Neural crest cell (in vitro differentiated cells): ENCODE measurements around the gene TBRG4. TPM values are rescaled to one million over a fixed set of nuclear protein-coding genes. Genes with fewer than 3 reads are reported as not detected.
A peak's percentile ranks its signal among the peaks of the same experiment; 100 is the strongest.
"Not testable (repeated sequence)": the region's sequence is repeated elsewhere in the genome, so short reads cannot be mapped to it uniquely, and the experiment has no call there.

Source experiments
- DNase-seq: peaks from one replicate; pipeline ENCODE4 v3.0.0; 2021; ENCODE audit warnings: low read depth, mixed read lengths, low spot score
- H3K27ac Mint-ChIP-seq: one replicate; pipeline ENCODE4 v1.8.0; 2021; ENCODE audit warnings: mild to moderate bottlenecking, mixed read lengths; ENCODE audit not compliant: unreplicated experiment
- H3K27me3 Mint-ChIP-seq: 2 replicates; pipeline ENCODE4 v1.8.0; 2021; ENCODE audit warnings: low read depth, mild to moderate bottlenecking, mixed read lengths
- H3K36me3 Mint-ChIP-seq: 2 replicates; pipeline ENCODE4 v1.8.0; 2021; ENCODE audit warnings: low read depth, mild to moderate bottlenecking, mixed read lengths
- H3K4me1 Mint-ChIP-seq: 2 replicates; pipeline ENCODE4 v1.8.0; 2021; ENCODE audit warnings: mixed read lengths
- H3K4me3 Mint-ChIP-seq: one replicate; pipeline ENCODE4 v1.8.0; 2021; ENCODE audit warnings: mild to moderate bottlenecking, mixed read lengths
- H3K9me3 Mint-ChIP-seq: 2 replicates; pipeline ENCODE4 v1.8.0; 2021; ENCODE audit warnings: mixed read lengths
- CTCF ChIP-seq: fragments of 200-600 bp; sonication (generic); conservative IDR thresholded peaks from 2 replicates; pipeline ENCODE4 v1.5.0; 2021; ENCODE audit warnings: antibody characterized with exemption, mild to moderate bottlenecking
- total RNA-seq: library from RNA; stranded (reverse); gene quantifications from 2 replicates; pipeline ENCODE4 v1.2.1, GENCODE V29; 2021

The TBRG4 gene
- total RNA-seq, 1 donor from 2014 or later = 104 TPM

DNA sequence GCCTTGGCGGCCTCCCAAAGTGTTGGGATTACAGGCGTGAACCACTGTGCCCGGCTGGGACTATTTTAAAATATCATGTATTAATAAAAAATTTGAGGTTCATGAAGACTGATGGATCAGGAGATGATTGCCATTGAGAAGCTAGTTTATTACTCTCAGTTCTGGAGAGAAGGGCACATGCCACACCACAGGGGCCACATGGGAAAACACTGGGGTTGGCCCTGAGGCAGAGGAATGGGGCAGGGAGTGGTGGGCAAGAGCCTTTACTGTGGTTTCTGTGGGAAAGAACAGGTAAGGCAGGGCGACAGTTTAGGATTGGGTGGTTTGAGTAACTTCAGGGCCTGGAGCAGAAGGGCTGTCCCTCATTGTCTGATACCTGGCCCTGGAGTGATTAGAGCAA, 6.8 kb upstream of the TBRG4 start:
- no peak for TF ChIP-seq CTCF
- Mint-ChIP-seq H3K36me3 (no peaks in the 10 kb centered on the region), H3K27me3 (peaks cover 41% of the 10 kb centered on the region), H3K9me3 (no peaks in the 10 kb centered on the region), H3K4me3 (no peak overlapping the region), H3K27ac (no peak overlapping the region), H3K4me1 (no peaks in the 10 kb centered on the region)
- DNase-seq = no peak

GRCh38 chr7:45117582-45117981, 6.1 kb upstream of the TBRG4 start:
- no peak for TF ChIP-seq CTCF
- H3K27me3 Mint-ChIP-seq = peaks cover 45% of the 10 kb centered on the region
- H3K9me3 Mint-ChIP-seq = no peaks in the 10 kb centered on the region
- H3K27ac Mint-ChIP-seq = no peak overlapping the region
- H3K4me3 Mint-ChIP-seq = no peak overlapping the region
- peaks cover 4% of the 10 kb centered on the region for H3K4me1 Mint-ChIP-seq
- no peaks in the 10 kb centered on the region for H3K36me3 Mint-ChIP-seq
- DNase-seq = no peak

DNA sequence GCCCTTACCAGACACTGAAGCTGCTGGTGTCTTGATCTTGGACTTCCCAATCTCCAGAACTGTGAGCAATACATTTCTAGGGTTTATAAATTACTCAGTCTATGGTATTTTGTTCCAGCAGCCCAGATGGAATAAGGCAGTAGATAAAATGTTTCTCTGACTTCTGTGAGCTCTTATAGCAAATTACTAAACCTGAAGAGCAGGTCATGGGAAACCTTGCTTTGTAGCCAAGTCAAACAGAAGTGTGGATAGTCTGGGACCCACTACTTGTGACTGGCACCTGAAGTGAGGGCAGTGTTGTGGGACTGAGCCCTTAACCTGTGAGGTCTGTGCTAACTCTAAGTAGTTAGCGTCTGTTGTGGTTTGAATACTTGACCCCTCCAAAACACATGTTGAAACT, 4.6 kb upstream of the TBRG4 start:
- TF ChIP-seq CTCF = no peak
- no peaks in the 10 kb centered on the region for H3K9me3 Mint-ChIP-seq
- H3K4me1 Mint-ChIP-seq = peaks cover 13% of the 10 kb centered on the region
- H3K27ac Mint-ChIP-seq = no peak overlapping the region
- no peak for DNase-seq
- H3K27me3 Mint-ChIP-seq = peaks cover 46% of the 10 kb centered on the region
- no peaks in the 10 kb centered on the region for H3K36me3 Mint-ChIP-seq
- H3K4me3 Mint-ChIP-seq = peak overlapping the region; percentile 22

DNA sequence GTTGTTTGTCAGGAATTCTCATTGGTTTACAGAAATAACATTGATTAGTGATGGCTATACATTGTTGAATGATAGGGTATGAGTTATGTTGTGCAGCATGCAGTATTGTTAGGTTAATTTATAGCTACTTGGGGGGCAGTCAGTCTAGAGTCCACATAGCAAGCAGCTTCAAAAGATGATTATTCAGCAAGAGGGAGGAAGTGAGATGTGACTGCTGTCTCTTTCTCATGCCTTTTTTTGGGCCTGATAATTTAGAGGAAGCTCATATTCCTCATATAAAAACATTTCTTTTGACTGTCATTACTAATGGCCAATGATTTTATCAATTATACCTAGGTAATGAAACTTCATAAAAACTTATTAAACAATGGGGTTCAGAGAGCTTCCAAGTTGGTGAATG, 3.4 kb upstream of the TBRG4 start:
- Mint-ChIP-seq H3K27ac (no peak overlapping the region), H3K4me1 (peaks cover 22% of the 10 kb centered on the region), H3K9me3 (no peaks in the 10 kb centered on the region), H3K4me3 (peak overlapping the region; percentile 44), H3K27me3 (peaks cover 46% of the 10 kb centered on the region), H3K36me3 (no peaks in the 10 kb centered on the region)
- no peak for TF ChIP-seq CTCF
- no peak for DNase-seq

DNA sequence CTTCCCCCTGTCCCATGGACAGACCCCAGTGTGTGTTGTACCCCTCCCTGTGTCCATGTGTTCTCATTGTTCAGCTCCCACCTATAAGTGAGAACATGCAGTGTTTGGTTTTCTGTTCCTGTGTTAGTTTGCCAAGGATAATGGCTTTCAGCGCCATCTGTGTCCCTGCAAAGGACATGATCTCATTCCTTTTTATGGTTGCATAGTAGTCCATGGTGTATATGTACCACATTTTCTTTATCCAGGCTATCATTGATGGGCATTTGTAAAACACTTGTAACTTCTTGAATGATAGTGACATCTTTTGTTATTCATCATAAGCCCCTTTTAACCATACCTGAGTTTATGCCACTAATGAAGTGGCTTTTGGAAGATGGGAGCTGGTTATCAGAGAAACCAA, 2.8 kb upstream of the TBRG4 start:
- Mint-ChIP-seq H3K4me3 (peak overlapping the region; percentile 73), H3K4me1 (peaks cover 23% of the 10 kb centered on the region)
- not testable (repeated sequence) for DNase-seq

GRCh38 chr7:45112648-45113047, 1.2 kb upstream of the TBRG4 start:
- H3K36me3 Mint-ChIP-seq = no peaks in the 10 kb centered on the region
- peak overlapping the region; percentile 99 for H3K4me3 Mint-ChIP-seq
- no peaks in the 10 kb centered on the region for H3K9me3 Mint-ChIP-seq
- DNase-seq = no peak
- H3K4me1 Mint-ChIP-seq = peaks cover 32% of the 10 kb centered on the region
- peaks cover 41% of the 10 kb centered on the region for H3K27me3 Mint-ChIP-seq
- H3K27ac Mint-ChIP-seq = no peak overlapping the region
- TF ChIP-seq CTCF = no peak

More for the DNA sequence above, 2.8 kb upstream of the TBRG4 start:
- not testable (repeated sequence) for H3K9me3 Mint-ChIP-seq, H3K27ac Mint-ChIP-seq, H3K36me3 Mint-ChIP-seq
- H3K27me3 Mint-ChIP-seq = peaks cover 46% of the 10 kb centered on the region
